Brain microvascular endothelial cell (primary cell): Measurements from ENCODE around the gene CYB5RL.
A peak's percentile ranks its signal among the peaks of the same experiment; 100 is the strongest.

Experiments
- DNase-seq: peaks from one replicate; pipeline ENCODE4 v3.0.0-alpha.2; 2020
- H3K27ac ChIP-seq: fragments of 250-450 bp; sonication (Bioruptor Pico); 2 replicates; pipeline ENCODE4 v1.5.1; 2020; ENCODE audit warnings: mild to moderate bottlenecking, moderate library complexity
- H3K27me3 ChIP-seq: fragments of 250-450 bp; sonication (Bioruptor Pico); replicated peaks from 2 replicates; pipeline ENCODE4 v1.5.1; 2020; ENCODE audit warnings: mild to moderate bottlenecking
- H3K36me3 ChIP-seq: fragments of 250-450 bp; sonication (Bioruptor Pico); replicated peaks from 2 replicates; pipeline ENCODE4 v1.5.1; 2020; ENCODE audit warnings: mild to moderate bottlenecking
- H3K4me3 ChIP-seq: 2 replicates; pipeline ENCODE4 v1.5.1; 2011; ENCODE audit warnings: low read depth, mild to moderate bottlenecking, control low read depth, low read length, moderate library complexity
- in situ Hi-C: cut with HindIII; loops from 2 replicates; pipeline ENCODE4 v1.10.0; 2017; ENCODE audit warnings: low sequenced_read_pairs, low pct_ligation_motif_present
- TF ChIP-seq, protein P1 (sequence below): IDR thresholded peaks from 2 replicates; pipeline ENCODE4 v1.5.1; 2011; ENCODE audit warnings: low read depth, mild to moderate bottlenecking, moderate library complexity, low read length, control low read depth, inconsistent platforms; ENCODE audit errors: missing control alignments

Gene CYB5RL

DNA sequence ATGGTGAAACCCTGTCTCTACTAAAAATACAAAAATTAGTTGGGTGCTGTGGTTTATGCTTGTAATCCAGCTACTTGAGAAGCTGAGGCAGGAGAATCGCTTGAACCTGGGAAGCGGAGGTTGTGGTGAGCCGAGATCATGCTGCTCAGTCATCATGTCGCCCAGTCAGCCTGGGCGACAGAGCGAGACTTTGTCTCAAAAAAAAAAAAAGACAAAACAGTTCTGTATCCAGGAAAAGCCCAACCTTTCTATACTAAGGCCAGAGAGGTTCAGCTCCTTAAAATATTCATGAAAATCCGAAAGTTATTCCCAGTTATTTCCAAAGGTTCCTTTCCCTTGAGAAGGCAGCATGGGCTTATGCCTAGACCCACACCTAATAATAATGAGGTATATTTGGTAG, 4.4 kb upstream of the CYB5RL start:
- TF ChIP-seq, protein P1, sequence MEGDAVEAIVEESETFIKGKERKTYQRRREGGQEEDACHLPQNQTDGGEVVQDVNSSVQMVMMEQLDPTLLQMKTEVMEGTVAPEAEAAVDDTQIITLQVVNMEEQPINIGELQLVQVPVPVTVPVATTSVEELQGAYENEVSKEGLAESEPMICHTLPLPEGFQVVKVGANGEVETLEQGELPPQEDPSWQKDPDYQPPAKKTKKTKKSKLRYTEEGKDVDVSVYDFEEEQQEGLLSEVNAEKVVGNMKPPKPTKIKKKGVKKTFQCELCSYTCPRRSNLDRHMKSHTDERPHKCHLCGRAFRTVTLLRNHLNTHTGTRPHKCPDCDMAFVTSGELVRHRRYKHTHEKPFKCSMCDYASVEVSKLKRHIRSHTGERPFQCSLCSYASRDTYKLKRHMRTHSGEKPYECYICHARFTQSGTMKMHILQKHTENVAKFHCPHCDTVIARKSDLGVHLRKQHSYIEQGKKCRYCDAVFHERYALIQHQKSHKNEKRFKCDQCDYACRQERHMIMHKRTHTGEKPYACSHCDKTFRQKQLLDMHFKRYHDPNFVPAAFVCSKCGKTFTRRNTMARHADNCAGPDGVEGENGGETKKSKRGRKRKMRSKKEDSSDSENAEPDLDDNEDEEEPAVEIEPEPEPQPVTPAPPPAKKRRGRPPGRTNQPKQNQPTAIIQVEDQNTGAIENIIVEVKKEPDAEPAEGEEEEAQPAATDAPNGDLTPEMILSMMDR, result no peak
- in situ Hi-C loops, result no loop called here
- no peak for DNase-seq
- Histone ChIP-seq H3K27ac (no peak overlapping the region), H3K4me3 (no peak overlapping the region), H3K27me3 (no peaks in the 10 kb centered on the region), H3K36me3 (peaks cover 28% of the 10 kb centered on the region)

GRCh38 chr1:54200519-54200997, 728 bp upstream of the CYB5RL start:
- DNase-seq, result no peak
- in situ Hi-C loops, result no loop called here
- H3K27me3 ChIP-seq, result no peaks in the 10 kb centered on the region
- peaks cover 7% of the 10 kb centered on the region for H3K36me3 ChIP-seq
- peak overlapping the region; percentile 49 for H3K27ac ChIP-seq
- TF ChIP-seq, protein P1, result no peak
- peak overlapping the region; percentile 91 for H3K4me3 ChIP-seq

DNA sequence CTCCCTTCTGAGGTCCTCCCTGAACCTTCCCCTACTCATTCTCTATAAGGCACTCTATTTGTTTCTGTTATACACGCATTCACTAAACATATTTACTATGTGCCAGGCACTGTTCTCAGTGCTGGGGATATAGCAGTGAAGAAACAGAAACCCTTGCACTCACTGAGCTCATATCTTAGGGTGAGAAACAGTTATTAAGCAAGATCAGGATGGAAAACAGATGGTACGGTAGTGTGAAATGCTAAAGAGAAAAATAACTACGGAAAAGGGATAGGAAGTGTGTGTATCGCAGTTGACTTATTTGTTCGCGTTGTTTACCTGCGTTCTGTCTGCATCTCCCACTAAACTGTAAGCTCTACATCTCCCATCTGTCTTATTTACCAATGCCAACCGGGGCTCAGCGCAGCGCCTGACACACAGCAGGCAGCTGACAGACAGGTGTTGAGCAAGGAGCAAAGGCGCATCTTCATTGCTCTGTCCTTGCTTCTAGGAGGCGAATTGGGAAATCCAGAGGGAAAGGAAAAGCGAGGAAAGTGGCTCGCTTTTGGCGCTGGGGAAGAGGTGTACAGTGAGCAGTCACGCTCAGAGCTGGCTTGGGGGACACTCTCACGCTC, 572 bp downstream of the CYB5RL start:
- TF ChIP-seq, protein P1, result no peak
- no peaks in the 10 kb centered on the region for H3K27me3 ChIP-seq
- DNase-seq, result no peak
- no peaks in the 10 kb centered on the region for H3K36me3 ChIP-seq
- peak overlapping the region; percentile 91 for H3K4me3 ChIP-seq
- peak overlapping the region; percentile 13 for H3K27ac ChIP-seq
- in situ Hi-C loops, result no loop called here

DNA sequence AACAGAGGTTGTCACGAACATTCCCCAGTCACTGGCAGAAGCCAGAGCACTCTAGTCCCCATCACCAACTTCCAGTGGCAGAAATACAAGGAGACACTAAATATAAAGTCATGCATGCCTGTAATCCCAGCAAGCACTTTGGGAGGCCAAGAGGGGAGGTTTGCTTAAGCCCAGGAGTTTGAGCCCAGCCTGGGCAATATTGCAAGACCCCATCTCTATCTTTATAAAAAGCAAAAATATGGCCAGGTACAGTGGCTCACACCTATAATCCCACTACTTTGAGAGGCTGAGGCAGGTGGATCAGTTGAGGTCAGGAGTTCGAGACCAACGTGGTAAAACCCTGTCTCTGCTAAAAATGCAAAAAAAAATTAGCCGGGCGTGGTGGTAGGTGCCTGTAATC, 6.4 kb downstream of the CYB5RL start:
- Histone ChIP-seq H3K27ac (no peak overlapping the region), H3K4me3 (no peak overlapping the region), H3K27me3 (no peaks in the 10 kb centered on the region), H3K36me3 (no peaks in the 10 kb centered on the region)
- DNase-seq, result no peak
- TF ChIP-seq, protein P1, result no peak
- in situ Hi-C loops, result no loop called here

- Histone ChIP-seq H3K27me3 (no peaks in the 10 kb centered on the region), H3K27ac (no peak overlapping the region), H3K4me3 (no peak overlapping the region), H3K36me3 (no peaks in the 10 kb centered on the region)
- in situ Hi-C loops, result no loop called here
- TF ChIP-seq, protein P1, result no peak
- no peak for DNase-seq
Observed at GRCh38 chr1:54191525-54191924, 8.3 kb downstream of the CYB5RL start.

GRCh38 chr1:54190526-54190925, 9.3 kb downstream of the CYB5RL start:
- Histone ChIP-seq H3K4me3 (no peak overlapping the region), H3K27me3 (no peaks in the 10 kb centered on the region), H3K27ac (no peak overlapping the region), H3K36me3 (no peaks in the 10 kb centered on the region)
- TF ChIP-seq, protein P1, result no peak
- DNase-seq, result no peak
- in situ Hi-C loops, result no loop called here
